ENCODE data around the gene TNFRSF17. TPM values are rescaled to one million over a fixed set of nuclear protein-coding genes. Genes with fewer than 3 reads are reported as not detected.

The TNFRSF17 gene
- total and polyA plus RNA-seq, 10 of the 15 experiments (the other 5 are each of a cell fraction or from before 2014, with no cell fraction given), result 106 to 461 (median 179) TPM

DNA sequence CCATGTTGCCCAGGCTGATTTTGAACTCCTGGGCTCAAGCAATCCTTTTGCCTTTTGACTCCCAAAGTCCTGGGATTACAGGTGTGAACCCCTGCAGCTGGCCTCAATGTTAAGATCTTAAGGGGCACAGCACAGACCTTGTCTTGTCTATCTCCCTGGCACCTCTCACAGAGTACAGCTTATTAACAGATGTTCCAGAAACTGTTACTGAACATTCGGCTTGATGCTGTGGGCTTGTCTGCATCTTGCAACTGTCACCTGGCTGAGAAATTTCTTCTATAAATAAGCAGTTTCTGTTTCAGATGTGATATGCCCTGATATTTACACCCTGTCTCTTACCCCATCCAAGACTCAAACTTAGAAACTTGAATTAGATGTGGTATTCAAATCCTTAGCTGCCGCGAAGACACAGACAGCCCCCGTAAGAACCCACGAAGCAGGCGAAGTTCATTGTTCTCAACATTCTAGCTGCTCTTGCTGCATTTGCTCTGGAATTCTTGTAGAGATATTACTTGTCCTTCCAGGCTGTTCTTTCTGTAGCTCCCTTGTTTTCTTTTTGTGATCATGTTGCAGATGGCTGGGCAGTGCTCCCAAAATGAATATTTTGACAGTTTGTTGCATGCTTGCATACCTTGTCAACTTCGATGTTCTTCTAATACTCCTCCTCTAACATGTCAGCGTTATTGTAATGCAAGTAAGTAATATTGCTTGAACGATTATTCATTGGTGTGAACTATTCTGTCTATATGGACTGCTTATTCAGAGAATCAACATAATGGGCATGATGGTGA lies at the start of gene TNFRSF17 (continued):
- TF ChIP-seq, protein P1, sequence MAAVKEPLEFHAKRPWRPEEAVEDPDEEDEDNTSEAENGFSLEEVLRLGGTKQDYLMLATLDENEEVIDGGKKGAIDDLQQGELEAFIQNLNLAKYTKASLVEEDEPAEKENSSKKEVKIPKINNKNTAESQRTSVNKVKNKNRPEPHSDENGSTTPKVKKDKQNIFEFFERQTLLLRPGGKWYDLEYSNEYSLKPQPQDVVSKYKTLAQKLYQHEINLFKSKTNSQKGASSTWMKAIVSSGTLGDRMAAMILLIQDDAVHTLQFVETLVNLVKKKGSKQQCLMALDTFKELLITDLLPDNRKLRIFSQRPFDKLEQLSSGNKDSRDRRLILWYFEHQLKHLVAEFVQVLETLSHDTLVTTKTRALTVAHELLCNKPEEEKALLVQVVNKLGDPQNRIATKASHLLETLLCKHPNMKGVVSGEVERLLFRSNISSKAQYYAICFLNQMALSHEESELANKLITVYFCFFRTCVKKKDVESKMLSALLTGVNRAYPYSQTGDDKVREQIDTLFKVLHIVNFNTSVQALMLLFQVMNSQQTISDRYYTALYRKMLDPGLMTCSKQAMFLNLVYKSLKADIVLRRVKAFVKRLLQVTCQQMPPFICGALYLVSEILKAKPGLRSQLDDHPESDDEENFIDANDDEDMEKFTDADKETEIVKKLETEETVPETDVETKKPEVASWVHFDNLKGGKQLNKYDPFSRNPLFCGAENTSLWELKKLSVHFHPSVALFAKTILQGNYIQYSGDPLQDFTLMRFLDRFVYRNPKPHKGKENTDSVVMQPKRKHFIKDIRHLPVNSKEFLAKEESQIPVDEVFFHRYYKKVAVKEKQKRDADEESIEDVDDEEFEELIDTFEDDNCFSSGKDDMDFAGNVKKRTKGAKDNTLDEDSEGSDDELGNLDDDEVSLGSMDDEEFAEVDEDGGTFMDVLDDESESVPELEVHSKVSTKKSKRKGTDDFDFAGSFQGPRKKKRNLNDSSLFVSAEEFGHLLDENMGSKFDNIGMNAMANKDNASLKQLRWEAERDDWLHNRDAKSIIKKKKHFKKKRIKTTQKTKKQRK (IDR thresholded peaks at IDR 0.05; ENCODE audit: low read depth, low read length), result no peak
- TF ChIP-seq CHD4 (IDR thresholded peaks at IDR 0.05), result no peak
- no peak for TF ChIP-seq CEBPB (IDR thresholded peaks at IDR 0.05; ENCODE audit: borderline replicate concordance in 1 of 2, low read depth in 2 of 2, low read length in 2 of 2)
- 0 out of 2 replicates have a peak, but pooled peaks have one; percentile 8 for TF ChIP-seq CREB1 (IDR thresholded peaks at IDR 0.05; ENCODE audit: low read depth)
- TF ChIP-seq SIX5 (IDR thresholded peaks at IDR 0.05; ENCODE audit: low read depth, low read length, severe bottlenecking), result no peak
- peak; percentile 94 for TF ChIP-seq MEF2B (IDR thresholded peaks at IDR 0.05; ENCODE audit: partially characterized antibody, poor library complexity, severe bottlenecking)
- no peak for TF ChIP-seq RFX5 (IDR thresholded peaks at IDR 0.05; ENCODE audit: low read depth, low read length)
- TF ChIP-seq, protein P2, sequence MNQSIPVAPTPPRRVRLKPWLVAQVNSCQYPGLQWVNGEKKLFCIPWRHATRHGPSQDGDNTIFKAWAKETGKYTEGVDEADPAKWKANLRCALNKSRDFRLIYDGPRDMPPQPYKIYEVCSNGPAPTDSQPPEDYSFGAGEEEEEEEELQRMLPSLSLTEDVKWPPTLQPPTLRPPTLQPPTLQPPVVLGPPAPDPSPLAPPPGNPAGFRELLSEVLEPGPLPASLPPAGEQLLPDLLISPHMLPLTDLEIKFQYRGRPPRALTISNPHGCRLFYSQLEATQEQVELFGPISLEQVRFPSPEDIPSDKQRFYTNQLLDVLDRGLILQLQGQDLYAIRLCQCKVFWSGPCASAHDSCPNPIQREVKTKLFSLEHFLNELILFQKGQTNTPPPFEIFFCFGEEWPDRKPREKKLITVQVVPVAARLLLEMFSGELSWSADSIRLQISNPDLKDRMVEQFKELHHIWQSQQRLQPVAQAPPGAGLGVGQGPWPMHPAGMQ (IDR thresholded peaks at IDR 0.05; ENCODE audit: borderline replicate concordance), result no peak
- TF ChIP-seq, protein P3, sequence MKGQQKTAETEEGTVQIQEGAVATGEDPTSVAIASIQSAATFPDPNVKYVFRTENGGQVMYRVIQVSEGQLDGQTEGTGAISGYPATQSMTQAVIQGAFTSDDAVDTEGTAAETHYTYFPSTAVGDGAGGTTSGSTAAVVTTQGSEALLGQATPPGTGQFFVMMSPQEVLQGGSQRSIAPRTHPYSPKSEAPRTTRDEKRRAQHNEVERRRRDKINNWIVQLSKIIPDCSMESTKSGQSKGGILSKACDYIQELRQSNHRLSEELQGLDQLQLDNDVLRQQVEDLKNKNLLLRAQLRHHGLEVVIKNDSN (IDR thresholded peaks at IDR 0.05; ENCODE audit: borderline replicate concordance, extremely low read length, insufficient read depth, low read depth, low read length), result no peak
- peak; percentile 72 for TF ChIP-seq BCL11A (IDR thresholded peaks at IDR 0.05; ENCODE audit: low read depth, low read length)
- TF ChIP-seq, protein P4, sequence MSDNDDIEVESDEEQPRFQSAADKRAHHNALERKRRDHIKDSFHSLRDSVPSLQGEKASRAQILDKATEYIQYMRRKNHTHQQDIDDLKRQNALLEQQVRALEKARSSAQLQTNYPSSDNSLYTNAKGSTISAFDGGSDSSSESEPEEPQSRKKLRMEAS (IDR thresholded peaks at IDR 0.05; ENCODE audit: low read depth, low read length), result no peak; the same call in 1 of the 2 replicates
- no peak for TF ChIP-seq LARP7 (IDR thresholded peaks at IDR 0.05)
- TF ChIP-seq NRF1 (conservative IDR thresholded peaks at IDR 0.05; ENCODE audit: low read depth, low read length), result no peak
- TF ChIP-seq IRF4 (IDR thresholded peaks at IDR 0.05; ENCODE audit: low read depth, low read length), result peak; percentile 64; the same call in 1 of the 2 replicates
- peak; percentile 94 for TF ChIP-seq RUNX3 (IDR thresholded peaks at IDR 0.05; ENCODE audit: low read length)
- peak; percentile 85 for TF ChIP-seq MYB (IDR thresholded peaks at IDR 0.05; ENCODE audit: borderline replicate concordance, low read depth, low read length)
- no peak for TF ChIP-seq TARDBP (IDR thresholded peaks at IDR 0.05; ENCODE audit: borderline replicate concordance)
- TF ChIP-seq ZNF217 (IDR thresholded peaks at IDR 0.05), result no peak; the same call in 1 of the 2 replicates
- TF ChIP-seq, protein P5, sequence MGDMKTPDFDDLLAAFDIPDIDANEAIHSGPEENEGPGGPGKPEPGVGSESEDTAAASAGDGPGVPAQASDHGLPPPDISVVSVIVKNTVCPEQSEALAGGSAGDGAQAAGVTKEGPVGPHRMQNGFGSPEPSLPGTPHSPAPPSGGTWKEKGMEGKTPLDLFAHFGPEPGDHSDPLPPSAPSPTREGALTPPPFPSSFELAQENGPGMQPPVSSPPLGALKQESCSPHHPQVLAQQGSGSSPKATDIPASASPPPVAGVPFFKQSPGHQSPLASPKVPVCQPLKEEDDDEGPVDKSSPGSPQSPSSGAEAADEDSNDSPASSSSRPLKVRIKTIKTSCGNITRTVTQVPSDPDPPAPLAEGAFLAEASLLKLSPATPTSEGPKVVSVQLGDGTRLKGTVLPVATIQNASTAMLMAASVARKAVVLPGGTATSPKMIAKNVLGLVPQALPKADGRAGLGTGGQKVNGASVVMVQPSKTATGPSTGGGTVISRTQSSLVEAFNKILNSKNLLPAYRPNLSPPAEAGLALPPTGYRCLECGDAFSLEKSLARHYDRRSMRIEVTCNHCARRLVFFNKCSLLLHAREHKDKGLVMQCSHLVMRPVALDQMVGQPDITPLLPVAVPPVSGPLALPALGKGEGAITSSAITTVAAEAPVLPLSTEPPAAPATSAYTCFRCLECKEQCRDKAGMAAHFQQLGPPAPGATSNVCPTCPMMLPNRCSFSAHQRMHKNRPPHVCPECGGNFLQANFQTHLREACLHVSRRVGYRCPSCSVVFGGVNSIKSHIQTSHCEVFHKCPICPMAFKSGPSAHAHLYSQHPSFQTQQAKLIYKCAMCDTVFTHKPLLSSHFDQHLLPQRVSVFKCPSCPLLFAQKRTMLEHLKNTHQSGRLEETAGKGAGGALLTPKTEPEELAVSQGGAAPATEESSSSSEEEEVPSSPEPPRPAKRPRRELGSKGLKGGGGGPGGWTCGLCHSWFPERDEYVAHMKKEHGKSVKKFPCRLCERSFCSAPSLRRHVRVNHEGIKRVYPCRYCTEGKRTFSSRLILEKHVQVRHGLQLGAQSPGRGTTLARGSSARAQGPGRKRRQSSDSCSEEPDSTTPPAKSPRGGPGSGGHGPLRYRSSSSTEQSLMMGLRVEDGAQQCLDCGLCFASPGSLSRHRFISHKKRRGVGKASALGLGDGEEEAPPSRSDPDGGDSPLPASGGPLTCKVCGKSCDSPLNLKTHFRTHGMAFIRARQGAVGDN (IDR thresholded peaks at IDR 0.05), result no peak
- TF ChIP-seq BACH1 (IDR thresholded peaks at IDR 0.05; ENCODE audit: borderline replicate concordance), result no peak
- TF ChIP-seq MTA3 (IDR thresholded peaks at IDR 0.05; ENCODE audit: borderline replicate concordance, low read length), result peak; percentile 80; the same call in 1 of the 2 replicates
